Measurements from ENCODE around the gene VAV3. TPM values are rescaled to one million over a fixed set of nuclear protein-coding genes. Genes with fewer than 3 reads are reported as not detected.

VAV3 gene
- total RNA-seq, 2 donors from 2014 or later = 73.0 to 135 TPM

DNA sequence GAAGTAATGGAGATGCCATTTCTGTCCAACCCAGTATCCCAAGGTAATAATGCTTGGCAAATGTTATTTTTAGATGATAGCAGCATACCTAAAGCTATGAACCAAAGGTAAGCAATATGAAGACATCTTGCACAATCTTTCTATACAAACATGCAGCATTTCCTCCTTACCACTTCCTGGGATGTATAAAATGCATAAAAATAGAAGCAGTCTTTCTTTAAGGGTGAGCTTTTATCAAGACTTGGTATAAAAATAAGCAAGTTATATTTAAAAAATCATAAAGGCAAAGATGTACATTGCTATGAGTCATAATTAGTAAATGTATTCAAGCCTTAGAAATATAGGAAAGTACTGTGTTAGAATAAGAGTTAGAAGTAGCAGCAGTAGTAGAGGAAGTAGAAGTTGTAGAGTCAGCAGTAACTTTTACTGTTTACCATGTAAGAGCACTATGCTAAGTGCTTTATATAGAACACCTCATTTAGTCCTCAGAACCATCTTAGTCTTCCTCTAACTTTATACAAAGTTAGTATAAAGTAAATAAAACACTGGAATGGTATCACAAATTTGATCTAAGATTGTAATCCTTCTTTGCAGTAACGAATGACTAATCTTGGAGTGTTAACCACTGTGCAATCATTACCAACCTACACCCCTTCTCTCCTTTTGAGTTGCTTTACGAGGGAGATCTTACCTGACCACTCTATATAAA lies 371.3 kb downstream of the VAV3 start:
- H3K4me3 ChIP-seq = no peak overlapping the region
- TF ChIP-seq, protein P1, sequence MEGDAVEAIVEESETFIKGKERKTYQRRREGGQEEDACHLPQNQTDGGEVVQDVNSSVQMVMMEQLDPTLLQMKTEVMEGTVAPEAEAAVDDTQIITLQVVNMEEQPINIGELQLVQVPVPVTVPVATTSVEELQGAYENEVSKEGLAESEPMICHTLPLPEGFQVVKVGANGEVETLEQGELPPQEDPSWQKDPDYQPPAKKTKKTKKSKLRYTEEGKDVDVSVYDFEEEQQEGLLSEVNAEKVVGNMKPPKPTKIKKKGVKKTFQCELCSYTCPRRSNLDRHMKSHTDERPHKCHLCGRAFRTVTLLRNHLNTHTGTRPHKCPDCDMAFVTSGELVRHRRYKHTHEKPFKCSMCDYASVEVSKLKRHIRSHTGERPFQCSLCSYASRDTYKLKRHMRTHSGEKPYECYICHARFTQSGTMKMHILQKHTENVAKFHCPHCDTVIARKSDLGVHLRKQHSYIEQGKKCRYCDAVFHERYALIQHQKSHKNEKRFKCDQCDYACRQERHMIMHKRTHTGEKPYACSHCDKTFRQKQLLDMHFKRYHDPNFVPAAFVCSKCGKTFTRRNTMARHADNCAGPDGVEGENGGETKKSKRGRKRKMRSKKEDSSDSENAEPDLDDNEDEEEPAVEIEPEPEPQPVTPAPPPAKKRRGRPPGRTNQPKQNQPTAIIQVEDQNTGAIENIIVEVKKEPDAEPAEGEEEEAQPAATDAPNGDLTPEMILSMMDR (IDR thresholded peaks at IDR 0.05) = no peak
- H3K27ac ChIP-seq = peak overlapping the region; percentile 57
- no peaks in the 10 kb centered on the region for H3K27me3 ChIP-seq
- no peaks in the 10 kb centered on the region for H3K36me3 ChIP-seq
- DNase-seq = no peak
- no peaks in the 10 kb centered on the region for H3K4me1 ChIP-seq
- H3K9me3 ChIP-seq = no peaks in the 10 kb centered on the region
- H3K9ac ChIP-seq (ENCODE audit: low read depth in 2 of 2, low read length in 2 of 2) = peak overlapping the region in 1 of 2 donors; percentile 38
- intact Hi-C loops (cut with DNase I) = loop anchor here (5.0 kb wide), 1 partner anchor 56 kb away; no protein-coding TSS in a partner anchor

DNA sequence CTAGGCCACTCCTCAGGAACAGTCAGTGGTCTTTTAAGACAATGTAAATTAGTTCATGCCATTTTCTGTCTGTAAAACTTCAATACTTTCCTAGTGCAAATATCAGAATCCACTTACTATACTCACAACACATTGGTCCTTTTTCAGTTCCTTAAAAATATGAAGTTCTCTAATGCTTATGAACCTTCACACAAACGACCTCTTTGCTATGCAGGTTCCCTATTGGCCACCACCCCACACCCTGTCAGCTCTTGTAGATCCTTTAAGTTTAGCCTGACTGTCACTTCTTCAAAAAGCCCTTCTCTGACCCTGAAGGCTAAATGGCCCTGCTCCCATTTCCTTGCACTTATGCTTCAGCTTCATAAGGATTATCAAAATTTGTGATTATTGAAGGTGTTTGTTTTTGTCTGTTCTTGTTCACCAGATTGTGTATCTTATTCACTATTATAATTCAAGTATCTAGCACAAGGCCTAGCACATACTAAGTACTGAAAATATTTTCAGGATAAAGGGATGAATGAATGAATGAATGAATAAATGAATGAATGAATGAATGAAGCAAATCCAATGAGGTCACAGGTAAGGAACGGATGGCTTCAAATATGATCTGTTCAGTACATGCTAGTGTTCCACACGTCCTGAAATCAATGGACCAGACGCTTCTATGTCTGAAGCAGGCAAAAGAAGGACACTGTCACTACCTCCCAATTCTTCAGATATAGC lies 373.9 kb downstream of the VAV3 start:
- Histone ChIP-seq H3K27ac (no peak overlapping the region), H3K4me1 (no peaks in the 10 kb centered on the region), H3K4me3 (no peak overlapping the region), H3K9me3 (no peaks in the 10 kb centered on the region), H3K27me3 (no peaks in the 10 kb centered on the region), H3K9ac (ENCODE audit: low read depth in 2 of 2, low read length in 2 of 2) (no peak overlapping the region), H3K36me3 (no peaks in the 10 kb centered on the region)
- no peak for DNase-seq
- intact Hi-C loops (cut with DNase I) = loop anchor here (5.0 kb wide), 1 partner anchor 54 kb away; no protein-coding TSS in a partner anchor
- TF ChIP-seq, protein P1 (IDR thresholded peaks at IDR 0.05) = no peak

DNA sequence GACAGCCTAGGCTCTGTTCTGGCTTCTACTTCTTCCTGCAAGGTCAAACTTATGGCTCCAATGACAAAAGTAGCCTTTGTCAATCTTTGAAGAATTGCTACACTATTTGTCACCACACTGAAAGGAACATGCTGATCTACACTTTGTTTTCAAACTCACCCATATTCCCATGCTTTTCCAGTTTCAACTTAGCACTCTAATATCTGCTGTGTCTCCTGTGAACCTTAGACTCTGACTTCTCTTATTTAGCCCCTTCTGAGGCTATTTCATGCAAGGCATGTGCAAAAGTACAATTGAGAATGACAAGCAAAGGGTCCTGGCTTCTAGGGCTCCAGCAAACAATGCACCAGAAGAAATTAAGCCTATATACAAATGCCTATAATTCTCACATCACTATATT lies 374.9 kb downstream of the VAV3 start:
- intact Hi-C loops (cut with DNase I) = loop anchor here (5.0 kb wide), 1 partner anchor 53 kb away; no protein-coding TSS in a partner anchor
- Histone ChIP-seq H3K27me3 (no peaks in the 10 kb centered on the region), H3K27ac (no peak overlapping the region), H3K4me1 (no peaks in the 10 kb centered on the region), H3K36me3 (no peaks in the 10 kb centered on the region), H3K9me3 (no peaks in the 10 kb centered on the region), H3K9ac (ENCODE audit: low read depth in 2 of 2, low read length in 2 of 2) (no peak overlapping the region), H3K4me3 (no peak overlapping the region)
- TF ChIP-seq, protein P1 (IDR thresholded peaks at IDR 0.05) = no peak
- no peak for DNase-seq

DNA sequence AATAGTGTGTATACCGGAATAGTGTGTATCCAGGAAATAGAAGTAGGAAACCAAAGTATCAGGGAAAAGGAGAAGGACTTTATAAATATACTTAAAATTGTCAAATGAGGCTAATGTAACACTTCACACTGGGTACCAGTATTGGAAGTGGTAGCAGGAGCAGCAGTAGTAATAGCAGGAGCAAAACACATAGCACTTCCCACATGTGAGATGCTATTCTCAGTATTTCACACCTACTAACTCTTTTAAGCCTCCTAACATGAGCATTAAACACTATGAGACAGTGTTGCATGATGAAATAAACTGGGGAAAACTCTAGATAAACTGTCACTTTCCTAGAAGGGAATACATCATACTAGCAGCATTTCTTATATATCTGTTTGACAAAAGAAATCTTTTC lies 376.7 kb downstream of the VAV3 start:
- no peak for DNase-seq
- no peaks in the 10 kb centered on the region for H3K9me3 ChIP-seq
- H3K4me1 ChIP-seq = no peaks in the 10 kb centered on the region
- no peak overlapping the region for H3K9ac ChIP-seq (ENCODE audit: low read depth in 2 of 2, low read length in 2 of 2)
- H3K4me3 ChIP-seq = no peak overlapping the region
- no peaks in the 10 kb centered on the region for H3K27me3 ChIP-seq
- no peak overlapping the region for H3K27ac ChIP-seq
- TF ChIP-seq, protein P1 (IDR thresholded peaks at IDR 0.05) = no peak
- intact Hi-C loops (cut with DNase I) = no loop called here
- H3K36me3 ChIP-seq = no peaks in the 10 kb centered on the region

DNA sequence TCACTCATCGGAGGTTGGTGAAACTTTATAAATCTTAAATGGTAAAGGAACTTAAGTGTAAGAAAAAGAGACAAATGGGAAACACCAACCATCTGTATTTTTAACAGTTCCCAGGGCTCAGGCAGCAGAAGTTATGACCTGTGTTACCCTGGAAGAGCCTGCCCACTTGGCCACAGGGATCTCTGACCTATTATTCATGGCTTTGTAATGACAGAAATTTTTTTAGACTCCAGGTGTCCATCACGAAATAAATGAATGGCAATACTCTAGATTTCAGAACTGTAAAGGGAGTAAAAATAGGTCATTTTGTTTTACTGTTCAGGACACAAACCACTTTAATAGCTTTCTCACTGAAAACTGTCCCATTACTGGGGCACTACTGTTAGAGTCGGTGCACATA lies 389.8 kb downstream of the VAV3 start:
- Histone ChIP-seq H3K4me3 (no peak overlapping the region), H3K27ac (no peak overlapping the region), H3K4me1 (no peaks in the 10 kb centered on the region), H3K9ac (ENCODE audit: low read depth in 2 of 2, low read length in 2 of 2) (no peak overlapping the region), H3K9me3 (no peaks in the 10 kb centered on the region), H3K27me3 (no peaks in the 10 kb centered on the region), H3K36me3 (peaks cover 5% of the 10 kb centered on the region)
- intact Hi-C loops (cut with DNase I) = no loop called here
- TF ChIP-seq, protein P1 (IDR thresholded peaks at IDR 0.05) = no peak
- DNase-seq = no peak

All from colonic mucosa (tissue), 4 donors.